WI38 (cell line): Measurements from ENCODE around the gene TMEM231.

Source experiments
- H3K4me3 ChIP-seq: 2 replicates; pipeline ENCODE4 v1.5.1; 2011; ENCODE audit warnings: low read depth, mild to moderate bottlenecking, control low read depth, low read length
- CTCF ChIP-seq: IDR thresholded peaks from 2 replicates; pipeline ENCODE4 v1.5.1; 2012; ENCODE audit warnings: low read depth, mild to moderate bottlenecking, control low read depth, low read length

The TMEM231 gene

GRCh38 chr16:75494184-75494583, 61.9 kb downstream of the TMEM231 start:
- no peak for TF ChIP-seq CTCF
- H3K4me3 ChIP-seq: no peak overlapping the region

GRCh38 chr16:75491876-75492275, 64.2 kb downstream of the TMEM231 start:
- H3K4me3 ChIP-seq: no peak overlapping the region

GRCh38 chr16:75488322-75488721, 67.7 kb downstream of the TMEM231 start:
- no peak for TF ChIP-seq CTCF
- H3K4me3 ChIP-seq: no peak overlapping the region

More at GRCh38 chr16:75491876-75492275, 64.2 kb downstream of the TMEM231 start:
- TF ChIP-seq CTCF: no peak
